Measurements from ENCODE around the gene PLPP1. TPM values are rescaled to one million over a fixed set of nuclear protein-coding genes. Genes with fewer than 3 reads are reported as not detected.
A peak's percentile ranks its signal among the peaks of the same experiment; 100 is the strongest.

PLPP1 gene
- total and polyA plus RNA-seq, 2 of the 13 experiments (the other 11 are each of a cell fraction or from before 2014, with no cell fraction given): 7.3 to 12.1 TPM

DNA sequence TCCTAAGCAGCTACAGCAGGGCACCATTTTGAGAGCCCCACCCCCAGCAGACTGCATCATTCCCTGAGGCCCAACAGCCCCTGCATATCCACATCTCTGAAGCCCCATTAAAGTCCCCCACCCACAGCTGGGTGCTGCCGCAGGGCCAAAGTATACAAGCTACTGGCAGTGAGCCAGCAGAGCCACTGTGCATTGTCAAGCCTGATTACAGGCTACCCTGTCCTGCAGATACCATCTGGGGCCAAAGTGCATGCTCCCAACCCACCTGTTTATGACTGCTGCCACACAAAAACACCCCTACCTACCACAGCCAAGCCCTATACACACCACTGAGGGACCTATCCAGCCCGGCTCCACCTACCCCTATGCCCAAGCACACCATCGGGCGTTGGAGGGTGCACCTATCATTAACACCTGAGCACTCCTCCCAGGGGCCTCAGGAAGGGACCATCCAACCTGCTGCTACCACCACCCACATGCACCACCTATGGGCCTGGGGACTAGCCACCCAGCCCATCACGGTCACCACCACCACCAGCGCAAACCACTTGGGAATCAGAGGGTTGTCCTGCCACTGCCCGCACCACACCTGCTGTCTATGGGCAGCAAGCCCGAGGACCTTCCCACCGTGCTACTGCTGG is 105.0 kb downstream of the PLPP1 start (continued):
- TF ChIP-seq AGO2 (optimal IDR thresholded peaks at IDR 0.05; ENCODE audit: low read depth, low read length) (peak; percentile 79), ZSCAN29 (CRISPR knock-in tag; conservative IDR thresholded peaks at IDR 0.05) (no peak), NFRKB (IDR thresholded peaks at IDR 0.05) (no peak), NFE2L2 (IDR thresholded peaks at IDR 0.05; ENCODE audit: low read length) (no peak), ZNF773 (CRISPR knock-in tag; IDR thresholded peaks at IDR 0.05; ENCODE audit: borderline replicate concordance) (no peak), SIX1 (CRISPR knock-in tag; IDR thresholded peaks at IDR 0.05; ENCODE audit: borderline replicate concordance) (no peak), REL (CRISPR knock-in tag; conservative IDR thresholded peaks at IDR 0.05) (no peak), ZNF616 (CRISPR knock-in tag; IDR thresholded peaks at IDR 0.05; ENCODE audit: low read depth) (no peak), RXRB (CRISPR knock-in tag; IDR thresholded peaks at IDR 0.05; ENCODE audit: borderline replicate concordance) (no peak), ZBTB43 (CRISPR knock-in tag; conservative IDR thresholded peaks at IDR 0.05) (no peak), NFYB (CRISPR knock-in tag; IDR thresholded peaks at IDR 0.05) (no peak), SSRP1 (CRISPR knock-in tag; IDR thresholded peaks at IDR 0.05) (0 out of 2 replicates have a peak, but pooled peaks have one; percentile 56), ZZZ3 (CRISPR knock-in tag; IDR thresholded peaks at IDR 0.05; ENCODE audit: borderline replicate concordance) (no peak), NCOA2 (CRISPR knock-in tag; IDR thresholded peaks at IDR 0.05) (peak; percentile 59; the same call in 1 of the 2 replicates), ERF (CRISPR knock-in tag; IDR thresholded peaks at IDR 0.05) (no peak)
- TF ChIP-seq, protein P1, sequence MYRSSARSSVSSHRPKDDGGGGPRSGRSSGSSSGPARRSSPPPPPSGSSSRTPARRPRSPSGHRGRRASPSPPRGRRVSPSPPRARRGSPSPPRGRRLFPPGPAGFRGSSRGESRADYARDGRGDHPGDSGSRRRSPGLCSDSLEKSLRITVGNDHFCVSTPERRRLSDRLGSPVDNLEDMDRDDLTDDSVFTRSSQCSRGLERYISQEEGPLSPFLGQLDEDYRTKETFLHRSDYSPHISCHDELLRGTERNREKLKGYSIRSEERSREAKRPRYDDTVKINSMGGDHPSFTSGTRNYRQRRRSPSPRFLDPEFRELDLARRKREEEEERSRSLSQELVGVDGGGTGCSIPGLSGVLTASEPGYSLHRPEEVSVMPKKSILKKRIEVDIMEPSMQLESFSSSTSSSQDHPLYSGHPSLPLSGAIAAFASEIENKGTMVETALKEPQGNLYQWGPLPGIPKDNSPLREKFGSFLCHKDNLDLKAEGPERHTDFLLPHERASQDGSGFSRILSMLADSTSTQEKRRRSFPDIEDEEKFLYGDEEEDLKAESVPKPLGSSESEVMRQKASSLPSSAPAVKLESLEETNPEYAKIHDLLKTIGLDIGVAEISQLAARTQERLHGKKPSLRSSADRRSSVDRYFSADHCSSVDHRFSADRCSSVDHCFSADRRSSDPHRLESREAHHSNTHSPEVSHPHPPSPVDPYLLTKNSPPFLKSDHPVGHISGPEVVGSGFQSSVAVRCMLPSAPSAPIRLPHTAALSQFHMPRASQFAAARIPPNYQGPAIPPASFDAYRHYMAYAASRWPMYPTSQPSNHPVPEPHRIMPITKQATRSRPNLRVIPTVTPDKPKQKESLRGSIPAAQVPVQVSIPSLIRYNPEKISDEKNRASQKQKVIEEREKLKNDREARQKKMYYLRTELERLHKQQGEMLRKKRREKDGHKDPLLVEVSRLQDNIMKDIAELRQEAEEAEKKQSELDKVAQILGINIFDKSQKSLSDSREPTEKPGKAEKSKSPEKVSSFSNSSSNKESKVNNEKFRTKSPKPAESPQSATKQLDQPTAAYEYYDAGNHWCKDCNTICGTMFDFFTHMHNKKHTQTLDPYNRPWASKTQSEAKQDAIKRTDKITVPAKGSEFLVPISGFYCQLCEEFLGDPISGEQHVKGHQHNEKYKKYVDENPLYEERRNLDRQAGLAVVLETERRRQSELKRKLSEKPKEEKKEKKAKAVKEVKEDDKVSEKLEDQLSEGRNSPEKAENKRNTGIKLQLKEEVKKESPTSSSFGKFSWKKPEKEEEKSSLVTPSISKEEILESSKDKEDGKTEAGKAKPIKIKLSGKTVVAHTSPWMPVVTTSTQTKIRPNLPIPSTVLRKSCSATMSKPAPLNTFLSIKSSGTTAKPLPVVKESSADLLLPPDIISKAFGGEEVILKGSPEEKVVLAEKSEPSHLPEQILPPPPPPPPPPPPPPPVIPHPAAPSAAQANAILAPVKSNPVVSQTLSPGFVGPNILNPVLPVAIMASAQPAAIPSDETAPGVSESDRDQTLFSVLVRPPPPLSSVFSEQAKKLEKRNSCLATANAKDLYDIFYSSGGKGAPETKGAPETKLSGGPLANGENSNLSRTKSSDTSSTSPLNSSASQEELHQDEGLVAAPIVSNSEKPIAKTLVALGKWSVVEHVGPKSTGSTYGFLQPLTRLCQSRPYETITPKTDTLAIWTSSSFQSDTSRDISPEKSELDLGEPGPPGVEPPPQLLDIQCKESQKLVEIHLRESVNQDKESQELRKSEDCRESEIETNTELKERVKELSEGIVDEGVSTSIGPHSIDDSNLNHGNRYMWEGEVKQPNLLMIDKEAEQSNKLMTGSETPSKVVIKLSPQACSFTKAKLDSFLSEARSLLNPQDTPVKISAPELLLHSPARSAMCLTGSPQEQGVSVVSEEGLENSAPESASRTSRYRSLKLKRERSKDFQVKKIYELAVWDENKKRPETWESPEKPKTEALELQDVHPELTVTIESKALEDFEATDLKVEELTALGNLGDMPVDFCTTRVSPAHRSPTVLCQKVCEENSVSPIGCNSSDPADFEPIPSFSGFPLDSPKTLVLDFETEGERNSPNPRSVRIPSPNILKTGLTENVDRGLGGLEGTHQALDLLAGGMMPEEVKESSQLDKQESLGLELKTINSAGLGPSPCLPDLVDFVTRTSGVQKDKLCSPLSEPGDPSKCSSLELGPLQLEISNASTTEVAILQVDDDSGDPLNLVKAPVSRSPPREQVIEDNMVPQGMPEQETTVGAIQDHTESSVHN (CRISPR knock-in tag; IDR thresholded peaks at IDR 0.05): no peak
- TF ChIP-seq, protein P2, sequence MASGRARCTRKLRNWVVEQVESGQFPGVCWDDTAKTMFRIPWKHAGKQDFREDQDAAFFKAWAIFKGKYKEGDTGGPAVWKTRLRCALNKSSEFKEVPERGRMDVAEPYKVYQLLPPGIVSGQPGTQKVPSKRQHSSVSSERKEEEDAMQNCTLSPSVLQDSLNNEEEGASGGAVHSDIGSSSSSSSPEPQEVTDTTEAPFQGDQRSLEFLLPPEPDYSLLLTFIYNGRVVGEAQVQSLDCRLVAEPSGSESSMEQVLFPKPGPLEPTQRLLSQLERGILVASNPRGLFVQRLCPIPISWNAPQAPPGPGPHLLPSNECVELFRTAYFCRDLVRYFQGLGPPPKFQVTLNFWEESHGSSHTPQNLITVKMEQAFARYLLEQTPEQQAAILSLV (CRISPR knock-in tag; IDR thresholded peaks at IDR 0.05; ENCODE audit: borderline replicate concordance): no peak
- TF ChIP-seq, protein P3, sequence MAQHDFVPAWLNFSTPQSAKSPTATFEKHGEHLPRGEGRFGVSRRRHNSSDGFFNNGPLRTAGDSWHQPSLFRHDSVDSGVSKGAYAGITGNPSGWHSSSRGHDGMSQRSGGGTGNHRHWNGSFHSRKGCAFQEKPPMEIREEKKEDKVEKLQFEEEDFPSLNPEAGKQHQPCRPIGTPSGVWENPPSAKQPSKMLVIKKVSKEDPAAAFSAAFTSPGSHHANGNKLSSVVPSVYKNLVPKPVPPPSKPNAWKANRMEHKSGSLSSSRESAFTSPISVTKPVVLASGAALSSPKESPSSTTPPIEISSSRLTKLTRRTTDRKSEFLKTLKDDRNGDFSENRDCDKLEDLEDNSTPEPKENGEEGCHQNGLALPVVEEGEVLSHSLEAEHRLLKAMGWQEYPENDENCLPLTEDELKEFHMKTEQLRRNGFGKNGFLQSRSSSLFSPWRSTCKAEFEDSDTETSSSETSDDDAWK (CRISPR knock-in tag; IDR thresholded peaks at IDR 0.05): no peak

Data from HepG2 (cell line).